ENCODE data around the gene CFH.
"Not testable (repeated sequence)": the region's sequence is repeated elsewhere in the genome, so short reads cannot be mapped to it uniquely, and the experiment has no call there.

CFH gene

GRCh38 chr1:196769823-196770222, 118.0 kb downstream of the CFH start:
- DNase-seq, result not testable (repeated sequence)

- DNase-seq, result no peak
Observed at GRCh38 chr1:196773713-196774112, 121.9 kb downstream of the CFH start.

GRCh38 chr1:196774175-196774574, 122.3 kb downstream of the CFH start:
- DNase-seq, result no peak

- DNase-seq, result no peak
Observed at GRCh38 chr1:196774603-196775002, 122.8 kb downstream of the CFH start, which contains the start of gene CFHR3. Gene CFHR3, plus strand, starts transcription at chr1:196774840. Its CDS starts 47 bp downstream, at chr1:196774887.

- no peak for DNase-seq
Observed at GRCh38 chr1:196777603-196778002, 125.8 kb downstream of the CFH start.

GRCh38 chr1:196779093-196779492, 127.2 kb downstream of the CFH start:
- no peak for DNase-seq

- not testable (repeated sequence) for DNase-seq
Observed at GRCh38 chr1:196791252-196791651, 139.4 kb downstream of the CFH start.

- not testable (repeated sequence) for DNase-seq
Observed at GRCh38 chr1:196794103-196794502, 142.3 kb downstream of the CFH start.
